ENCODE data around the gene C6orf89. TPM values are rescaled to one million over a fixed set of nuclear protein-coding genes. Genes with fewer than 3 reads are reported as not detected.
A peak's percentile ranks its signal among the peaks of the same experiment; 100 is the strongest.

C6orf89 gene
- total RNA-seq, 6 donors from 2014 or later: 22.0 to 60.8 (median 42.5) TPM

- Histone ChIP-seq H3K27me3 (no peaks in the 10 kb centered on the region), H3K36me3 (peaks cover 0 to 4% (median 1%) of the 10 kb centered on the region in 4 donors), H3K4me1 (peaks cover 17 to 35% (median 22%) of the 10 kb centered on the region in 4 donors), H3K27ac (peak overlapping the region in 1 of 4 donors; percentile 18), H3K9me3 (no peaks in the 10 kb centered on the region), H3K4me3 (no peak overlapping the region)
- peak in 1 of 2 donors; percentile 80 for DNase-seq
- no peak for TF ChIP-seq EP300 (IDR thresholded peaks at IDR 0.05)
- no peak for TF ChIP-seq CTCF (IDR thresholded peaks at IDR 0.05)
- TF ChIP-seq POLR2AphosphoS5 (IDR thresholded peaks at IDR 0.05): no peak
- TF ChIP-seq POLR2A (IDR thresholded peaks at IDR 0.05): no peak
- no peak for ATAC-seq (ENCODE audit: low FRiP score in 2 of 2)
- 68 to 78% methylated on average over 28 to 40 of the region's 40 CpGs for WGBS, 2 donors
Observed at GRCh38 chr6:36961441-36962435, 76.0 kb downstream of the C6orf89 start.

GRCh38 chr6:36962874-36963273 lies 77.1 kb downstream of the C6orf89 start:
- ATAC-seq (ENCODE audit: low FRiP score in 2 of 2) (peak in 1 of 2 donors; percentile 62), DNase-seq (peak in 1 of 2 donors; percentile 74)
- Histone ChIP-seq H3K9me3 (no peaks in the 10 kb centered on the region), H3K36me3 (peaks cover 5 to 14% (median 11%) of the 10 kb centered on the region in 4 donors), H3K4me3 (no peak overlapping the region), H3K27ac (no peak overlapping the region), H3K27me3 (no peaks in the 10 kb centered on the region), H3K4me1 (peaks cover 17 to 40% (median 22%) of the 10 kb centered on the region in 4 donors)
- 55 to 70% methylated on average over 10 to 11 of the region's 12 CpGs for WGBS, 2 donors
- no peak for TF ChIP-seq POLR2A (IDR thresholded peaks at IDR 0.05)
- no peak for TF ChIP-seq EP300 (IDR thresholded peaks at IDR 0.05)
- no peak for TF ChIP-seq POLR2AphosphoS5 (IDR thresholded peaks at IDR 0.05)
- no peak for TF ChIP-seq CTCF (IDR thresholded peaks at IDR 0.05)

- H3K4me1 ChIP-seq: peaks cover 17 to 47% (median 22%) of the 10 kb centered on the region in 4 donors
- ATAC-seq (ENCODE audit: low FRiP score in 2 of 2): peak in 1 of 2 donors; percentile 25
Observed at GRCh38 chr6:36963451-36964290, 77.9 kb downstream of the C6orf89 start.

More at GRCh38 chr6:36963451-36964290, 77.9 kb downstream of the C6orf89 start:
- TF ChIP-seq POLR2AphosphoS5 (IDR thresholded peaks at IDR 0.05): no peak
- TF ChIP-seq CTCF (IDR thresholded peaks at IDR 0.05): no peak
- no peak for TF ChIP-seq POLR2A (IDR thresholded peaks at IDR 0.05)
- no peak for TF ChIP-seq EP300 (IDR thresholded peaks at IDR 0.05)
- 63 to 100% methylated on average over 5 to 9 of the region's 11 CpGs for WGBS, 2 donors
- no peaks in the 10 kb centered on the region for H3K27me3 ChIP-seq
- H3K27ac ChIP-seq: peak overlapping the region in 1 of 4 donors; percentile 40
- DNase-seq: peak in 1 of 2 donors; percentile 67
- H3K4me3 ChIP-seq: no peak overlapping the region
- H3K36me3 ChIP-seq: peaks cover 11 to 22% (median 18%) of the 10 kb centered on the region in 4 donors
- no peaks in the 10 kb centered on the region for H3K9me3 ChIP-seq
